ENCODE measurements around the gene PRKG1.

Gene PRKG1

GRCh38 chr10:51083356-51083853 lies 9.1 kb downstream of the PRKG1 start:
- no peak overlapping the region for H3K9ac ChIP-seq (ENCODE audit: low read length)
- peaks cover 8% of the 10 kb centered on the region; the same call in 1 of the 2 replicates for H3K4me1 ChIP-seq (ENCODE audit: low read length)
- H3K79me2 ChIP-seq (ENCODE audit: low read length): no peaks in the 10 kb centered on the region
- no peaks in the 10 kb centered on the region for H3K36me3 ChIP-seq (replicated peaks; ENCODE audit: low read depth, low read length)
- H3K4me2 ChIP-seq (ENCODE audit: low read length): no peak overlapping the region
- no peak overlapping the region for H2AFZ ChIP-seq (ENCODE audit: low read depth, low read length)
- H3K9me3 ChIP-seq (ENCODE audit: insufficient read depth, low read length): no peaks in the 10 kb centered on the region
- TF ChIP-seq, protein P1, sequence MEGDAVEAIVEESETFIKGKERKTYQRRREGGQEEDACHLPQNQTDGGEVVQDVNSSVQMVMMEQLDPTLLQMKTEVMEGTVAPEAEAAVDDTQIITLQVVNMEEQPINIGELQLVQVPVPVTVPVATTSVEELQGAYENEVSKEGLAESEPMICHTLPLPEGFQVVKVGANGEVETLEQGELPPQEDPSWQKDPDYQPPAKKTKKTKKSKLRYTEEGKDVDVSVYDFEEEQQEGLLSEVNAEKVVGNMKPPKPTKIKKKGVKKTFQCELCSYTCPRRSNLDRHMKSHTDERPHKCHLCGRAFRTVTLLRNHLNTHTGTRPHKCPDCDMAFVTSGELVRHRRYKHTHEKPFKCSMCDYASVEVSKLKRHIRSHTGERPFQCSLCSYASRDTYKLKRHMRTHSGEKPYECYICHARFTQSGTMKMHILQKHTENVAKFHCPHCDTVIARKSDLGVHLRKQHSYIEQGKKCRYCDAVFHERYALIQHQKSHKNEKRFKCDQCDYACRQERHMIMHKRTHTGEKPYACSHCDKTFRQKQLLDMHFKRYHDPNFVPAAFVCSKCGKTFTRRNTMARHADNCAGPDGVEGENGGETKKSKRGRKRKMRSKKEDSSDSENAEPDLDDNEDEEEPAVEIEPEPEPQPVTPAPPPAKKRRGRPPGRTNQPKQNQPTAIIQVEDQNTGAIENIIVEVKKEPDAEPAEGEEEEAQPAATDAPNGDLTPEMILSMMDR (IDR thresholded peaks at IDR 0.05; ENCODE audit: low read depth, low read length): no peak
- no peak for TF ChIP-seq EZH2phosphoT487 (IDR thresholded peaks at IDR 0.05; ENCODE audit: low read depth)
- H3K4me3 ChIP-seq (ENCODE audit: low read length): no peak overlapping the region
- no peak overlapping the region for H3K27ac ChIP-seq (ENCODE audit: low read length)
- no peaks in the 10 kb centered on the region for H4K20me1 ChIP-seq (ENCODE audit: insufficient read depth, low read length)
- no peaks in the 10 kb centered on the region for H3K27me3 ChIP-seq (ENCODE audit: low read depth, low read length)

DNA sequence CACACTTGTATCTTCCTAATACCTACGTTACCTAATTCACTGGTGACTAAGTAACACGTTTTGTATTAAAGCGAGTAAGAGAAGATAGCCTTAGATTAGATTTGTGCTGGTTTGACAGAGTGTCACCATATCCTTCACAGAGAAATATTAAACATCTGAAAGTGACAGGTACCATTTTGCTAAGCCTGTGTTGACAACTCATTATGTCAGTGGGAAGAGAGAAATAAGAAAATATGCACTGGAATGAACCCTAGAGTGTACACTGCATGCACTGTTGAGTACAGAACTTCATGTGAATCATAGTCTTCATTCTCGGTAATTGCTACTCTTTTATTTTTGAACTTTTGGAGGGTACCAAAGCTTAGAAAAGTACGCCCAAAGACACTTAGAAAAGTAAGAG lies 10.9 kb downstream of the PRKG1 start:
- H3K27me3 ChIP-seq (ENCODE audit: low read depth, low read length): no peaks in the 10 kb centered on the region
- no peaks in the 10 kb centered on the region for H4K20me1 ChIP-seq (ENCODE audit: insufficient read depth, low read length)
- no peak overlapping the region for H2AFZ ChIP-seq (ENCODE audit: low read depth, low read length)
- H3K27ac ChIP-seq (ENCODE audit: low read length): no peak overlapping the region
- no peak overlapping the region for H3K9ac ChIP-seq (ENCODE audit: low read length)
- H3K9me3 ChIP-seq (ENCODE audit: insufficient read depth, low read length): no peaks in the 10 kb centered on the region
- H3K4me3 ChIP-seq (ENCODE audit: low read length): no peak overlapping the region
- H3K36me3 ChIP-seq (replicated peaks; ENCODE audit: low read depth, low read length): no peaks in the 10 kb centered on the region
- H3K4me1 ChIP-seq (ENCODE audit: low read length): peaks cover 8% of the 10 kb centered on the region; the same call in 1 of the 2 replicates
- no peak for TF ChIP-seq EZH2phosphoT487 (IDR thresholded peaks at IDR 0.05; ENCODE audit: low read depth)
- TF ChIP-seq, protein P1 (IDR thresholded peaks at IDR 0.05; ENCODE audit: low read depth, low read length): no peak
- no peaks in the 10 kb centered on the region for H3K79me2 ChIP-seq (ENCODE audit: low read length)
- no peak overlapping the region for H3K4me2 ChIP-seq (ENCODE audit: low read length)

- Histone ChIP-seq H3K9me3 (ENCODE audit: insufficient read depth, low read length) (no peaks in the 10 kb centered on the region), H3K27ac (ENCODE audit: low read length) (no peak overlapping the region), H2AFZ (ENCODE audit: low read depth, low read length) (no peak overlapping the region), H3K9ac (ENCODE audit: low read length) (no peak overlapping the region), H4K20me1 (ENCODE audit: insufficient read depth, low read length) (no peaks in the 10 kb centered on the region), H3K4me1 (ENCODE audit: low read length) (peaks cover 8% of the 10 kb centered on the region; the same call in 1 of the 2 replicates), H3K4me3 (ENCODE audit: low read length) (no peak overlapping the region), H3K27me3 (ENCODE audit: low read depth, low read length) (no peaks in the 10 kb centered on the region), H3K4me2 (ENCODE audit: low read length) (no peak overlapping the region), H3K36me3 (replicated peaks; ENCODE audit: low read depth, low read length) (no peaks in the 10 kb centered on the region), H3K79me2 (ENCODE audit: low read length) (no peaks in the 10 kb centered on the region)
- no peak for TF ChIP-seq EZH2phosphoT487 (IDR thresholded peaks at IDR 0.05; ENCODE audit: low read depth)
- TF ChIP-seq, protein P1 (IDR thresholded peaks at IDR 0.05; ENCODE audit: low read depth, low read length): no peak
Observed at GRCh38 chr10:51086710-51087109, 12.4 kb downstream of the PRKG1 start.

DNA sequence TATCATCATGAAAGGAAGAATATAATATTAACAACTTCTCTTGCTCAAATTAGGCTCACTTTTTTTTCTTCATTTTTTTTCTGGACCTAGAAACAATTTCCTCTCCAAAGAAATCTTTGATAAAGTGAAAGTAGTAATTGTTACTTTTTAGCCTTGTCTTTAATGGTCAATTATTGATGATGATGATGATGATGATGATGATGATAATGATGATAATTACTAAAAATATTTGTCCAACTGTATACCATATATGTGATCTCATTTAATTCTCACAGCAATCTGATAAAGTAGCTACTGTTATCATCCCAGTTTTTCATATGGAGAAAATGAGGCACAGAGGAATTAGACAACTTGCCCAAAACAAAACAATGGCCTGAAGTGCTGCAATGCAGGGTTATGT lies 12.8 kb downstream of the PRKG1 start:
- Histone ChIP-seq H3K79me2 (ENCODE audit: low read length) (no peaks in the 10 kb centered on the region), H3K4me2 (ENCODE audit: low read length) (no peak overlapping the region), H4K20me1 (ENCODE audit: insufficient read depth, low read length) (no peaks in the 10 kb centered on the region), H3K4me1 (ENCODE audit: low read length) (peaks cover 8% of the 10 kb centered on the region; the same call in 1 of the 2 replicates), H3K36me3 (replicated peaks; ENCODE audit: low read depth, low read length) (no peaks in the 10 kb centered on the region), H3K4me3 (ENCODE audit: low read length) (no peak overlapping the region), H2AFZ (ENCODE audit: low read depth, low read length) (no peak overlapping the region), H3K27me3 (ENCODE audit: low read depth, low read length) (no peaks in the 10 kb centered on the region), H3K27ac (ENCODE audit: low read length) (no peak overlapping the region), H3K9me3 (ENCODE audit: insufficient read depth, low read length) (no peaks in the 10 kb centered on the region), H3K9ac (ENCODE audit: low read length) (no peak overlapping the region)
- TF ChIP-seq EZH2phosphoT487 (IDR thresholded peaks at IDR 0.05; ENCODE audit: low read depth): no peak
- TF ChIP-seq, protein P1 (IDR thresholded peaks at IDR 0.05; ENCODE audit: low read depth, low read length): no peak

Data from OCI-LY3 (cell line).